Activated T-helper 1 cell treated with anti-CD3 and anti-CD28 coated beads, Interleukin-2, amount 50 U/mL, for 16 hours (primary cell): ENCODE data around the gene OR4B1.

Source experiments
- DNase-seq, 2 donors: peaks; one replicate each; pipeline ENCODE4 v3.0.0-alpha.2; 2020; ENCODE audit warnings: low read depth in 1 of 2, low spot score in 1 of 2

OR4B1 gene

DNA sequence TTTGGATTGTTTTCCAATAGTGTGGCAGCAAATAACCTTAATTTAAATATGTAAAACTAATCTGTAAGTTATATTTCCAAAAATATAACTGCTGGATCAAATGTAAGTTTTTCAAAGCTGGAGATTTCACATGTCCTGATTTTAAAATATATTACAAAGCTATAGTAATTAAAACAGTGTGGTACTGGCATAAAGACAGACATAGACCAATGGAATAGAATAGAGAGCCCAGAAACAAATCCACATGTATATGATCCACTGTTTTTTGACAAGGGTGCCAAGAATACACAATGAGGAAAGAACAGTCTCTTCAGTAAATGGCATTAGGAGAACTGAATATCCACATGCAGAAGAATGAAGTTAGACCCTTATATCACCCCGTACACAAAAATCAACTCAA is 32.3 kb downstream of the OR4B1 start:
- DNase-seq = no peak

DNA sequence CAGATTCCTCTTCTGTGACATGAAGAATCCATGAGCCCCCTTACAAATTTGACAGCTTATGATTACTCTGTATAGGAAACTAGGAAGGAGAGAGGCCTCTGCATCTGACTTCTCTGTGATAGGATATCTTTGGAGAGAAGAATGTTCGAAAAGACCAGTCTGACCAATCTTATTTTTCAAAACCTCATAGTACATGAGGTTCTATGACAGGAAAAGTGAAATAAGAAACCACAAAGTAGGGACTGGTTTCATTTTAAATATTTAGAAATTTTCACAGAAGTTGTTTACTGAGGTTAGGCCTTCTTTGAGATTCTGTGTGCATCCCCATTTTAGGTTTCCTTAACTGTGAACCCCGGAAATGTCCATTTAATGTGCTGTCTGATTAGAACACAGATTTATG is 45.0 kb downstream of the OR4B1 start:
- no peak for DNase-seq

DNA sequence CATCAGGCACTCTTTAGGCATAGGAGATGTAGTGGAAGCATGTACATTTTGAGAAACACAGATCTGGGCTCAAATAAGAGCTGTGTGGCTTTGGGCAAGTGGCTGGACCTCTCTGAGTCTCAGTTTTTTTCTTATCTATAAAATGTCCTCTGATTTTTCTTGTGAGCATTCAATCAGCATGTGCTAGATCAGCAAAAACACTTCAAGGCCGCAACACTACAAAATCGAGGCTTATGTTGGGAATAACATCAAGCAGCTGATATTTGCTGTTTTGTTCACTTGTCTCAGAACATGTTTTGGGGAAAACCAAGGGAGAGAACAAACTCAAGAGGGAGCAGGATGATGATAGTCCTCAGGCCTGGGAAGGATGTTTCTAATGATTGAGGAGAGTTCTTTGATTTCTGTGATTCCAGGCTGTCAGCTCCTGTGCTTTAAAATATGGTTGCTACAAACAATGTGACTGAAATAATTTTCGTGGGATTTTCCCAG is 46.9 kb downstream of the OR4B1 start, which contains the start of gene OR4X1:
Gene OR4X1 (plus strand): TSS at position 439 of the 489 bp plus-strand sequence. CDS start 0 bp downstream, at position 439.
- DNase-seq = no peak
